ENCODE data around the gene CCSER1. TPM values are rescaled to one million over a fixed set of nuclear protein-coding genes. Genes with fewer than 3 reads are reported as not detected.

Gene CCSER1
- total RNA-seq, 2 donors from 2014 or later: 11.8 to 12.5 TPM

- TF ChIP-seq, protein P1, sequence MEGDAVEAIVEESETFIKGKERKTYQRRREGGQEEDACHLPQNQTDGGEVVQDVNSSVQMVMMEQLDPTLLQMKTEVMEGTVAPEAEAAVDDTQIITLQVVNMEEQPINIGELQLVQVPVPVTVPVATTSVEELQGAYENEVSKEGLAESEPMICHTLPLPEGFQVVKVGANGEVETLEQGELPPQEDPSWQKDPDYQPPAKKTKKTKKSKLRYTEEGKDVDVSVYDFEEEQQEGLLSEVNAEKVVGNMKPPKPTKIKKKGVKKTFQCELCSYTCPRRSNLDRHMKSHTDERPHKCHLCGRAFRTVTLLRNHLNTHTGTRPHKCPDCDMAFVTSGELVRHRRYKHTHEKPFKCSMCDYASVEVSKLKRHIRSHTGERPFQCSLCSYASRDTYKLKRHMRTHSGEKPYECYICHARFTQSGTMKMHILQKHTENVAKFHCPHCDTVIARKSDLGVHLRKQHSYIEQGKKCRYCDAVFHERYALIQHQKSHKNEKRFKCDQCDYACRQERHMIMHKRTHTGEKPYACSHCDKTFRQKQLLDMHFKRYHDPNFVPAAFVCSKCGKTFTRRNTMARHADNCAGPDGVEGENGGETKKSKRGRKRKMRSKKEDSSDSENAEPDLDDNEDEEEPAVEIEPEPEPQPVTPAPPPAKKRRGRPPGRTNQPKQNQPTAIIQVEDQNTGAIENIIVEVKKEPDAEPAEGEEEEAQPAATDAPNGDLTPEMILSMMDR (IDR thresholded peaks at IDR 0.05): no peak
- no peaks in the 10 kb centered on the region for H3K36me3 ChIP-seq
- H3K9me3 ChIP-seq: no peaks in the 10 kb centered on the region
- H3K27ac ChIP-seq: peak overlapping the region in 1 of 2 donors; percentile 93
- peak overlapping the region; percentile 61 to 72 for H3K4me3 ChIP-seq
- H3K27me3 ChIP-seq: no peaks in the 10 kb centered on the region
- peaks cover 0 to 21% of the 10 kb centered on the region in 2 donors for H3K4me1 ChIP-seq
- no peak for DNase-seq (ENCODE audit: low spot score)
Measured at GRCh38 chr4:90128961-90129495, 1.8 kb downstream of the CCSER1 start.

- Histone ChIP-seq H3K4me1 (peaks cover 0 to 21% of the 10 kb centered on the region in 2 donors), H3K9me3 (no peaks in the 10 kb centered on the region), H3K36me3 (no peaks in the 10 kb centered on the region), H3K27me3 (no peaks in the 10 kb centered on the region), H3K4me3 (no peak overlapping the region), H3K27ac (no peak overlapping the region)
- DNase-seq (ENCODE audit: low spot score): no peak
- TF ChIP-seq, protein P1 (IDR thresholded peaks at IDR 0.05): no peak
Measured at GRCh38 chr4:90130076-90130475, 2.9 kb downstream of the CCSER1 start.

GRCh38 chr4:90137555-90137954, 10.4 kb downstream of the CCSER1 start:
- H3K9me3 ChIP-seq: no peaks in the 10 kb centered on the region
- DNase-seq (ENCODE audit: low spot score): no peak
- TF ChIP-seq, protein P1 (IDR thresholded peaks at IDR 0.05): no peak

GRCh38 chr4:90142081-90142480, 14.9 kb downstream of the CCSER1 start:
- no peaks in the 10 kb centered on the region for H3K9me3 ChIP-seq
- no peaks in the 10 kb centered on the region for H3K36me3 ChIP-seq
- H3K4me3 ChIP-seq: no peak overlapping the region
- TF ChIP-seq, protein P1 (IDR thresholded peaks at IDR 0.05): no peak
- no peak overlapping the region for H3K27ac ChIP-seq
- no peaks in the 10 kb centered on the region for H3K27me3 ChIP-seq
- no peaks in the 10 kb centered on the region for H3K4me1 ChIP-seq
- DNase-seq (ENCODE audit: low spot score): no peak

More at GRCh38 chr4:90137555-90137954, 10.4 kb downstream of the CCSER1 start:
- no peaks in the 10 kb centered on the region for H3K4me1 ChIP-seq
- H3K27me3 ChIP-seq: no peaks in the 10 kb centered on the region
- no peak overlapping the region for H3K4me3 ChIP-seq
- H3K27ac ChIP-seq: no peak overlapping the region
- H3K36me3 ChIP-seq: no peaks in the 10 kb centered on the region

- no peak overlapping the region for H3K4me3 ChIP-seq
- no peak for DNase-seq (ENCODE audit: low spot score)
- TF ChIP-seq, protein P1 (IDR thresholded peaks at IDR 0.05): no peak
- no peak overlapping the region for H3K27ac ChIP-seq
- H3K36me3 ChIP-seq: no peaks in the 10 kb centered on the region
- no peaks in the 10 kb centered on the region for H3K27me3 ChIP-seq
- H3K4me1 ChIP-seq: no peaks in the 10 kb centered on the region
- no peaks in the 10 kb centered on the region for H3K9me3 ChIP-seq
Measured at GRCh38 chr4:90145319-90145718, 18.1 kb downstream of the CCSER1 start.

DNA sequence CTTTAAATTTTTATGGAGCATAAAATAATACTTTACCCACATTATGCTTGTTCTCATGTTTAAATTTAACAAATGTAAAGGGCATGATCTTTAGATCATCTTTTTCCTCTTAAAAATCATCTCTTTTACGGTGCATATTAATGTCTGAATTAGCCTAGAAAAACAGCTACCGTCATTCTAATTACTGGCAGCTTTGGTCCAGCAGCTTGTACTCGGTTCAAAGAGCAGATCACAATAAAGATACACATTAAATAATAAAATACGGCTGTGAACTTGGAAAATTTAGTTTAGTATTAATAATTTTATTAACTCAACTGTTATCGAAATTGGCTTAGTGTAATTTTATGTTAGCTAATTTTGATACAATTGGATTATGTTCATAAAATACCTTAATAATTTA, 19.1 kb downstream of the CCSER1 start:
- no peak overlapping the region for H3K4me3 ChIP-seq
- no peak overlapping the region for H3K27ac ChIP-seq
- no peak for DNase-seq (ENCODE audit: low spot score)
- no peaks in the 10 kb centered on the region for H3K36me3 ChIP-seq
- H3K9me3 ChIP-seq: no peaks in the 10 kb centered on the region
- TF ChIP-seq, protein P1 (IDR thresholded peaks at IDR 0.05): no peak
- H3K4me1 ChIP-seq: no peaks in the 10 kb centered on the region
- H3K27me3 ChIP-seq: no peaks in the 10 kb centered on the region
